Endothelial cell (in vitro differentiated cells): ENCODE results near the gene DNER. TPM values are rescaled to one million over a fixed set of nuclear protein-coding genes. Genes with fewer than 3 reads are reported as not detected.

ENCODE experiments used
- DNase-seq: peaks from one replicate; pipeline ENCODE4 v3.0.0; 2021; ENCODE audit warnings: low spot score
- H3K27ac Mint-ChIP-seq: one replicate; pipeline ENCODE4 v1.8.0; 2021; ENCODE audit warnings: mixed read lengths, inconsistent platforms; ENCODE audit not compliant: unreplicated experiment
- H3K27me3 Mint-ChIP-seq: one replicate; pipeline ENCODE4 v1.8.0; 2021; ENCODE audit warnings: mild to moderate bottlenecking, moderate library complexity, mixed read lengths, inconsistent platforms; ENCODE audit not compliant: unreplicated experiment
- H3K36me3 Mint-ChIP-seq: one replicate; pipeline ENCODE4 v1.8.0; 2021; ENCODE audit warnings: mild to moderate bottlenecking, low read depth, mixed read lengths, inconsistent platforms; ENCODE audit not compliant: unreplicated experiment
- H3K4me1 Mint-ChIP-seq: one replicate; pipeline ENCODE4 v1.8.0; 2021; ENCODE audit warnings: mild to moderate bottlenecking, mixed read lengths, inconsistent platforms; ENCODE audit not compliant: unreplicated experiment
- H3K4me3 Mint-ChIP-seq: one replicate; pipeline ENCODE4 v1.8.0; 2021; ENCODE audit warnings: mild to moderate bottlenecking, mixed read lengths, inconsistent platforms; ENCODE audit not compliant: unreplicated experiment
- H3K9me3 Mint-ChIP-seq: one replicate; pipeline ENCODE4 v1.8.0; 2021; ENCODE audit warnings: mixed read lengths, inconsistent platforms; ENCODE audit not compliant: unreplicated experiment
- CTCF ChIP-seq: fragments of 200-600 bp; sonication (generic); IDR thresholded peaks from one replicate; pipeline ENCODE4 v1.5.0; 2021; ENCODE audit warnings: antibody characterized with exemption; ENCODE audit not compliant: unreplicated experiment
- total RNA-seq: library from RNA; stranded (reverse); fragmentation: NEBNext Ultra II Directional; extraction: Animal tissue kit (Norgen Biotek cat#: 25700); gene quantifications from one replicate; pipeline ENCODE4 v1.2.1, GENCODE V29; 2021; ENCODE audit not compliant: unreplicated experiment

The DNER gene
- total RNA-seq, 1 donor from 2014 or later = 0.15 TPM

GRCh38 chr2:229314117-229314516 is 400.2 kb downstream of the DNER start:
- Mint-ChIP-seq H3K4me1 (no peaks in the 10 kb centered on the region), H3K36me3 (no peaks in the 10 kb centered on the region), H3K27me3 (peaks cover 2% of the 10 kb centered on the region), H3K27ac (no peak overlapping the region), H3K9me3 (no peaks in the 10 kb centered on the region), H3K4me3 (no peak overlapping the region)
- no peak for DNase-seq
- TF ChIP-seq CTCF = no peak

GRCh38 chr2:229313591-229313990 is 400.8 kb downstream of the DNER start:
- no peaks in the 10 kb centered on the region for H3K9me3 Mint-ChIP-seq
- no peaks in the 10 kb centered on the region for H3K4me1 Mint-ChIP-seq
- no peak overlapping the region for H3K4me3 Mint-ChIP-seq
- H3K27me3 Mint-ChIP-seq = peaks cover 2% of the 10 kb centered on the region
- H3K36me3 Mint-ChIP-seq = no peaks in the 10 kb centered on the region
- DNase-seq = no peak
- no peak overlapping the region for H3K27ac Mint-ChIP-seq
- TF ChIP-seq CTCF = no peak

Other genes with a start within 250 kb of the DNER start
- 363 TPM for gene TRIP12, start 207.5 kb upstream of the DNER start, total RNA-seq
- gene FBXO36, start 207.9 kb upstream of the DNER start, total RNA-seq = 3.6 TPM